Lower leg skin (tissue), 3 donors: ENCODE results near the gene SOCS2.

Experiments
- POLR2A ChIP-seq, 2 donors: fragments of 450-650 bp; IDR thresholded peaks; one replicate each; pipeline ENCODE4 v1.6.1; 2016 to 2017; ENCODE audit warnings: antibody characterized with exemption in 2 of 2, mild to moderate bottlenecking in 1 of 2, moderate library complexity in 1 of 2
- TF ChIP-seq, protein P1 (sequence below), 3 donors: fragments of 450-650 bp; IDR thresholded peaks; one replicate each; pipeline ENCODE4 v1.5.1; 2016; ENCODE audit warnings: antibody characterized with exemption in 3 of 3, mild to moderate bottlenecking in 3 of 3, moderate library complexity in 2 of 3

DNA sequence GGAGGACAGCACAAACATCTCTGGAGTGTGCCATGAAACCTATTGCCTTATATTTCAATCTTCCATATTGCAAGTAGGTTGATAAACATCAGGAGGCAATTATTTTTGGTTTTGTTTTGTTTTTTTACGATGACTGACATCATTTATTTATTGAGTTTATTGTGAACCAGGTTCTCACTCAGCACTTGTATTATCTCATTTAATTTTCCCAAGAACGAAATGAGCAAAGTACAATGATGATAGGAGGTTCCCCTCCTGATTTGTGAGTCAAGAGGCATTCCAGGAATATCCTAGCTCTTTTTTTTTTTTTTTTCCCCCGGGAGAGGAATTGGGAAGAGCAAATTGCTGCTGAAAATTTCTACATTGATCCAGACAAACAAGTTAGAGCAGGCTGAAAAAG is 4.7 kb downstream of the SOCS2 start:
- TF ChIP-seq, protein P1, sequence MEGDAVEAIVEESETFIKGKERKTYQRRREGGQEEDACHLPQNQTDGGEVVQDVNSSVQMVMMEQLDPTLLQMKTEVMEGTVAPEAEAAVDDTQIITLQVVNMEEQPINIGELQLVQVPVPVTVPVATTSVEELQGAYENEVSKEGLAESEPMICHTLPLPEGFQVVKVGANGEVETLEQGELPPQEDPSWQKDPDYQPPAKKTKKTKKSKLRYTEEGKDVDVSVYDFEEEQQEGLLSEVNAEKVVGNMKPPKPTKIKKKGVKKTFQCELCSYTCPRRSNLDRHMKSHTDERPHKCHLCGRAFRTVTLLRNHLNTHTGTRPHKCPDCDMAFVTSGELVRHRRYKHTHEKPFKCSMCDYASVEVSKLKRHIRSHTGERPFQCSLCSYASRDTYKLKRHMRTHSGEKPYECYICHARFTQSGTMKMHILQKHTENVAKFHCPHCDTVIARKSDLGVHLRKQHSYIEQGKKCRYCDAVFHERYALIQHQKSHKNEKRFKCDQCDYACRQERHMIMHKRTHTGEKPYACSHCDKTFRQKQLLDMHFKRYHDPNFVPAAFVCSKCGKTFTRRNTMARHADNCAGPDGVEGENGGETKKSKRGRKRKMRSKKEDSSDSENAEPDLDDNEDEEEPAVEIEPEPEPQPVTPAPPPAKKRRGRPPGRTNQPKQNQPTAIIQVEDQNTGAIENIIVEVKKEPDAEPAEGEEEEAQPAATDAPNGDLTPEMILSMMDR (IDR thresholded peaks at IDR 0.05) = no peak
- no peak for TF ChIP-seq POLR2A (IDR thresholded peaks at IDR 0.05)
